PFSK-1 (cell line): Measurements from ENCODE around the gene SORL1.

Experiments used
- FOXP2 ChIP-seq: optimal IDR thresholded peaks from 2 replicates; pipeline ENCODE3; 2011; ENCODE audit warnings: borderline replicate concordance, control low read depth, inconsistent platforms; ENCODE audit not compliant: insufficient read depth; ENCODE audit errors: extremely low read length, extremely low read depth
- POLR2AphosphoS5 ChIP-seq: IDR thresholded peaks from 2 replicates; pipeline ENCODE4 v1.6.1; 2012; ENCODE audit warnings: low read depth, mild to moderate bottlenecking, control low read depth, low read length, moderate library complexity
- SIN3A ChIP-seq: IDR thresholded peaks from 2 replicates; pipeline ENCODE4 v1.6.1; 2012; ENCODE audit warnings: mild to moderate bottlenecking, low read length, moderate library complexity, borderline replicate concordance; ENCODE audit not compliant: insufficient read depth
- TAF1 ChIP-seq: IDR thresholded peaks from 2 replicates; pipeline ENCODE4 v1.6.1; 2012; ENCODE audit warnings: low read length, control low read depth, borderline replicate concordance; ENCODE audit not compliant: insufficient read depth
- TF ChIP-seq, protein P1 (sequence below), 2 experiments: IDR thresholded peaks; 2 replicates each; pipeline versions ENCODE4 v1.6.1 to v1.8.0; 2011 to 2012; ENCODE audit warnings: low read depth in 2 of 2, low read length in 2 of 2, control low read depth in 1 of 2, inconsistent platforms in 1 of 2, mild to moderate bottlenecking in 1 of 2, moderate library complexity in 1 of 2; ENCODE audit not compliant: insufficient read depth in 1 of 2

- TF ChIP-seq POLR2AphosphoS5 (no peak), TAF1 (no peak), SIN3A (no peak), FOXP2 (no peak)
- TF ChIP-seq, protein P1, sequence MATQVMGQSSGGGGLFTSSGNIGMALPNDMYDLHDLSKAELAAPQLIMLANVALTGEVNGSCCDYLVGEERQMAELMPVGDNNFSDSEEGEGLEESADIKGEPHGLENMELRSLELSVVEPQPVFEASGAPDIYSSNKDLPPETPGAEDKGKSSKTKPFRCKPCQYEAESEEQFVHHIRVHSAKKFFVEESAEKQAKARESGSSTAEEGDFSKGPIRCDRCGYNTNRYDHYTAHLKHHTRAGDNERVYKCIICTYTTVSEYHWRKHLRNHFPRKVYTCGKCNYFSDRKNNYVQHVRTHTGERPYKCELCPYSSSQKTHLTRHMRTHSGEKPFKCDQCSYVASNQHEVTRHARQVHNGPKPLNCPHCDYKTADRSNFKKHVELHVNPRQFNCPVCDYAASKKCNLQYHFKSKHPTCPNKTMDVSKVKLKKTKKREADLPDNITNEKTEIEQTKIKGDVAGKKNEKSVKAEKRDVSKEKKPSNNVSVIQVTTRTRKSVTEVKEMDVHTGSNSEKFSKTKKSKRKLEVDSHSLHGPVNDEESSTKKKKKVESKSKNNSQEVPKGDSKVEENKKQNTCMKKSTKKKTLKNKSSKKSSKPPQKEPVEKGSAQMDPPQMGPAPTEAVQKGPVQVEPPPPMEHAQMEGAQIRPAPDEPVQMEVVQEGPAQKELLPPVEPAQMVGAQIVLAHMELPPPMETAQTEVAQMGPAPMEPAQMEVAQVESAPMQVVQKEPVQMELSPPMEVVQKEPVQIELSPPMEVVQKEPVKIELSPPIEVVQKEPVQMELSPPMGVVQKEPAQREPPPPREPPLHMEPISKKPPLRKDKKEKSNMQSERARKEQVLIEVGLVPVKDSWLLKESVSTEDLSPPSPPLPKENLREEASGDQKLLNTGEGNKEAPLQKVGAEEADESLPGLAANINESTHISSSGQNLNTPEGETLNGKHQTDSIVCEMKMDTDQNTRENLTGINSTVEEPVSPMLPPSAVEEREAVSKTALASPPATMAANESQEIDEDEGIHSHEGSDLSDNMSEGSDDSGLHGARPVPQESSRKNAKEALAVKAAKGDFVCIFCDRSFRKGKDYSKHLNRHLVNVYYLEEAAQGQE (IDR thresholded peaks at IDR 0.05; ENCODE audit: insufficient read depth in 1 of 2, low read depth in 2 of 2, low read length in 2 of 2): no peak
These were observed 219.4 kb downstream of the SORL1 start for GRCh38 chr11:121671283-121672168.
